Measurements from ENCODE around the gene MYMX.

Gene MYMX

DNA sequence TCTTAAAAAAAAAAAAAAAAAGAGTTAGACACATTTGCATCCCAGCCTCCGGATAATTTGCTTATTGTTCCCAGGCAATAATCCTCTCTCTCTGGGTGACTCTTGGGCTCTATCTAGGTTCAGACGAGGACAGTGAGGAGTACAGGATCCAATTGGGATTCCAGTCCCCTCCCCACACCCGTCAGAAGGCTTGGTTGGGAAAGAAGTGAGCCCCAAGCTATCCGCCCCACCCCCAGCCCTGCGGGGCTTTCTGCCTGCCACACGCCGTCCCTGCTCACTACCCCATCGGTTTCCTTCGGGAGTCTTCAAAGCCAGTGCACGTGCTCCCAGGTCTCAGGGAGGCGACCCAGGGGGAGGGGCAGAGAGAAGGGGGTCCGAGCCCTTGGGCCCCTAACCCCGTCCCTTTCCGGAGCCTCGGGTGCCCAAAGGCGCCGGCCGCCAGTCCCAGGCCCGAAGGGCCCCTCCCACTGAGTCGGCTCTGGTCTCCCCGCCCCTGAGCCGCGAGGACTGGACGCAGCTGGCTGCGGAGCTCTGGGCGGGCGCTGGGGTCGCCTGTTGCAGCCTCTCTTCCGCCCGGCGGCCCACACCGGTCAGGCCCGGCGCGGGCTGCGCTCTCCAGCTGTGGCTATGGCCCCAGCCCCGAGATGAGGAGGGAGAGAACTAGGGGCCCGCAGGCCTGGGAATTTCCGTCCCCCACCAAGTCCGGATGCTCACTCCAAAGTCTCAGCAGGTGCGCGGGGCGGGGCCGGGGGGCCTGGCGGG is 2.5 kb downstream of the MYMX start:
- DNase-seq (ENCODE audit: extremely low read depth in 1 of 2, low read depth in 1 of 2), result no peak

DNA sequence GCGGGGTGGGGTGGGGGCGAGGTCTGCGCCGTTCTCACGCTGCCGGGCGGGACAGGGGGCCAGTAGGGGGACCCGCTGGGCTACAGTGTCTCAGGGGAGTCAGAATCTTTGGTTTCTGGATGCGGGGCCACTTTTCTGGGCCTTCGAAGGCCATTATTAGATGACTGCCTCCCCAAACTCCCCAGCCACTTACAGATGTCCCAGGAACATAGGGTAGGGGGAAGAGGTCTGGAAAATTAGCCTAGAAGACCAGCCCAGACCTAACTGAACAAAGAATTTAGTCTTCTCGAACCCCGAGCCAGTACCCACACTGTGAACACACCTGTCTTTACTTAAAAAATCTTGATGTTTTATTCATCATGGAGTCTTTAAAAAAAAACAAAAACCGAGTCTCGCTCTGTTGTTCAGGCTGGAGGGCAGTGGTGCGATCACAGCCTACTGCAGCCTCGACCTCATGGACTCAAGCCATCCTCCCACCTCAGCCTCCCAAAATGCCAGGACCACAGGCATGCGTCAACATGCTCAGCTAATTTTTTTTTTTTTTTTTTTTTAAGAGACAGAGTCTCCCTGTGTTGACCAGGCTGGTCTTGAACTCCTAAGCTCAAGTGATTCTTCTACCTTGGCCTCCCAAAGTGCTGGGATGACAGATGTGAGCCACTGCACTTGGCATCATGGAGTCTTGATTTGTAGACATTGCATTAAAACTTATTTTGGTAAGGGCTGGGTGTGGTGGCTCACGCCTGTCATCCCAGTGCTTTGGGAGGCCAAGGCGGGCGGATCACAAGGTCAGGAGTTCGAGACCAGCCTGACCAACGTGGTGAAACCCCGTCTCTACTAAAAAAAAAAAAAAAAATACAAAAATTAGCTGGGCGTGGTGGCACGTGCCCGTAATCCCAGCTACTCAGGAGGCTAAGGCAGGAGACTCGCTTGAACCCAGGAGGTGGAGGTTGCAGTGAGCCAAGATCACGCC is 3.4 kb downstream of the MYMX start:
- no peak for DNase-seq (ENCODE audit: extremely low read depth in 1 of 2, low read depth in 1 of 2)

DNA sequence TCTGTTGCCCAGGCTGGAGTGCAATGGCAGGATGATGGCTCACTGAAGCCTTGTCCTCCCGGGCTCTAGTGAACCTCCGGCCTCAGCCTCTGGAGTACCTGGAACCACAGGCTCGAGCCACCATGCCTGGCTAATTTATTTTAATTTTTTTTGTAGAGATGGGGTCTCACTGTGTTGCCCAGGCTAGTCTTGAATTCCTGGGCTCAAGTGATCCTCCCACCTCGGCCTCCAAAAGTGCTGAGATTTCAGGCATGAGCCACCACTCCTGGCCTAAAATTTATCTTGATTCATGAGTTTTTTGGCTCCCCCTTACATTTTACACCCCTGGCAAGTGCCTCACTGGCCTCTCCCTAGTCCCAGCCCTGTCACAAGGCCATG is 4.2 kb downstream of the MYMX start:
- no peak for DNase-seq (ENCODE audit: extremely low read depth in 1 of 2, low read depth in 1 of 2)

DNA sequence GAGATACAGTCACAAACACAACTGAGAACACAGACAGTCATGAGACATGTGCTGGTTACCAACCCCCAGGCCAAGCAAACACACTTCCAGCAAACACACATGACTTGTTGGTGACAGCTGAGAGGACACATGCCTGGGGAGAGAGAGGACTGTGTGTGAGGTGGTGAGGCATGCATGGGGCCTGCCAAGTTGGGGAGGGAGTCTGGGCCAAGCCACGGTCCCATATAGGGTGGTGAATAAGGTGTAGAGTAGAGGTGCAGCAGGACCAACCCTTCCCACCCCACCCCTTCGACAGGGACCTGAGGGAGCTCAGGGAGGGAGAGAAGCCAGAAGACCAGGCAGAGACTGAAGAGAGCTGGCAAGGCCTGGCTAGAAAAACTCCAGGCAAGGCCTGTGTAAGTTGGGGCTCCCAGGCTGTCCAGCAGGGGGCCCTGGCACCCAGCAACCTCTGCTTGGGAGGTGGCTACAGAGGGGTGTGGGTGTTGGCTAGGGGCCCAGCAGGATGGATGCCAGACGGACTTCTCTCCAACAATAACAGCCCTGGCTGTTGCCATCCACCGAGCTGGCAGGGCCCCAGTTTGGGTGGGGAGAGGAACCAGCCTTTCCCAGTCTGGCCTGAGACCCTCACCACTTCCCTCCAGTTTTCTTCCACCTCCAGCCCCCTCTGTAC is 4.7 kb downstream of the MYMX start:
- peak in 1 of 2 donors; percentile 50 for DNase-seq (ENCODE audit: extremely low read depth in 1 of 2, low read depth in 1 of 2)

DNA sequence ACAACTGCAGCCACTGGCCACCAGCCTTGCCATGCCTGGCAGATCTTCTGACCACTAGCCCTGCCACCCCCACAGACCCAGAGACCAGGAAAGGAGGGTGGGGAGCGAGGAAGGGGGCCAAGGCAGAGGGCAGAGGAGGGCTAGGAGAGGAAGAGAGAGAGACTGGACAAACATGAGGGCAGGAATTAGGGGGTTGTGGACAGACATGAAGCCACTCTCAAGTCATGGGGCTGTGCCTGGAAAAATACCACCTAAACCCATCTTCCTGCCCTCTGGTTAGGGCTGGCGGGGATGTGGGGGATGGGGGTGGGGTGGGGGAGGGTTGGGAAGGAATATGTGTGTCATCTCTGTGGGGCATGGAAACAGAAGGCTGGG is 5.2 kb downstream of the MYMX start:
- DNase-seq (ENCODE audit: extremely low read depth in 1 of 2, low read depth in 1 of 2), result no peak

DNA sequence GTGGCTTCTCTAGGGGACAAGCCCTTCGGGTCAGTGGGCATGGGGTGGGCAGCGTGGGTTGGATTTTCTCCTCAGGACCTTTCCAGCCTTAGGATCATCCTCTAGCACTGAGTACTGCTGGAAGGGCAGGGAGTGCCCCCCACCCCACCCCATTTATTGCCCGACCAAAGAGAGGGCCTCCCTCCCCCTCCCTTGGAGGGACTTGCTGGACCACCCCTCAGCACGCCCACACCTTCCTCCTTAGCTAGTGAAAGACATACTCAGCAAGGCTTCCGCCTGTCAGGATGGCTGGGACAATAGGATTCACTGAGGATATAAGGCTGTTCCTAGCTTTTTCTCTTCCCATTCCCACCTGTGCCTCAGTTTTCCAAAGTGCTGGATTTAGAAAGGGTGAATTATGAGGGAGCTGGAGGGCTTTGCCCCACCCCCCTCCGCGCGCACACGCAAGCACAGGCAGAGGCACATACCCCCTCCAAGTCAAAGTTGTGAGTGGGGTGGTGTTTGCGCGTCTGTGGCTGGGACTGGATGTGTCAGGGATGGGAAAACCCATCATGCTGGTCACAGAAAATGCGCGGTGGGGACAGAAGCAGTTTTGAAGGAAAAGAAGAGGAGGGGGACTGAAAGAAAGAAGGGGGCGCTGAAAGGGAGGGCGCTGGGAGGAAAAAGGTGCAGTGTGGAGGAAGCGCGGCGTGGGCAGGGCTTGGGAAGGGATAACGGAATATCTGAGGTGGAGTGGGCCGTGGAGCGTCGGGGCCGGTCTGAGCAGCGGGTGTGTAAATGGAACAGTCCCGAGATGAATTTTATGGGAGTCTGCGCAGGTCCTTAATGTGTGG is 6.0 kb downstream of the MYMX start:
- no peak for DNase-seq (ENCODE audit: extremely low read depth in 1 of 2, low read depth in 1 of 2)

DNA sequence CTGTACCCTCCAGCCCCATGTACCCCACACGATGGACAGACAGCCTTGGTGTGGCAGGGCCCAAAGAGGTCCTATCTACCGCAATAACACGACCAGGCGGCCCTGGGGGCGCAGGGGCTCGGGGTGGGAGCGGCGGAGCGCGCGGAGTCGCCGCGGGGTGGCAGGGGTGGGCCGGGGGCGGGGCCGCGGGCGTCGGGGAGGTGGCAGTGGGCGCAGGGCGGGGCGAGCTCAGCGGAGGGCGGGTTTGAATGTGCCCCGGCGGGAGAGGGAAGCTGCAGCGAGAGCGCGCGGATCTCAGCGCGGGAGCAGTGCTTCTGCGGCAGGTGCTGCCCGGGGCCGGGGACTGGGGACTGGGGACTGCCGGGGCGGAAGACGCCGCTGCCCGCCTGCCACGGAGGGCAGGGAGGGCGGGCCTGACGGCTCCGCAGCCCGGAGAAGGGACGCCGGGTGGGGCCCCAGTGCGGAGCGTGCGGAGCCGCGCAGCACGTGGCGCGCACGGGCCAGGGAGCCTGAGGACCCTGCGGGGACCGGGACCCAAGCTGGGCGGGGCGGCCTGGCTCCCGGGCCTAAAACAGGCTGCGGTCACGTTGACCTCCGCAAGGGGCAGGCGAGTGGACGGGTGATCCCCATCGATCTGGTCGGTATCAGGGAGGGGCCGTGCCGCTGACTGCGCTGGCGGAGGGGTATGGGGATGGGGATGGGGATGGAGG is 6.7 kb downstream of the MYMX start, which contains the start of gene SLC29A1:
Gene SLC29A1, plus strand, starts transcription at position 277 of the 710 bp plus-strand sequence. CDS start 3,719 bp downstream, outside the sequence.
- DNase-seq (ENCODE audit: extremely low read depth in 1 of 2, low read depth in 1 of 2), result peak; percentile 65 to 75

DNA sequence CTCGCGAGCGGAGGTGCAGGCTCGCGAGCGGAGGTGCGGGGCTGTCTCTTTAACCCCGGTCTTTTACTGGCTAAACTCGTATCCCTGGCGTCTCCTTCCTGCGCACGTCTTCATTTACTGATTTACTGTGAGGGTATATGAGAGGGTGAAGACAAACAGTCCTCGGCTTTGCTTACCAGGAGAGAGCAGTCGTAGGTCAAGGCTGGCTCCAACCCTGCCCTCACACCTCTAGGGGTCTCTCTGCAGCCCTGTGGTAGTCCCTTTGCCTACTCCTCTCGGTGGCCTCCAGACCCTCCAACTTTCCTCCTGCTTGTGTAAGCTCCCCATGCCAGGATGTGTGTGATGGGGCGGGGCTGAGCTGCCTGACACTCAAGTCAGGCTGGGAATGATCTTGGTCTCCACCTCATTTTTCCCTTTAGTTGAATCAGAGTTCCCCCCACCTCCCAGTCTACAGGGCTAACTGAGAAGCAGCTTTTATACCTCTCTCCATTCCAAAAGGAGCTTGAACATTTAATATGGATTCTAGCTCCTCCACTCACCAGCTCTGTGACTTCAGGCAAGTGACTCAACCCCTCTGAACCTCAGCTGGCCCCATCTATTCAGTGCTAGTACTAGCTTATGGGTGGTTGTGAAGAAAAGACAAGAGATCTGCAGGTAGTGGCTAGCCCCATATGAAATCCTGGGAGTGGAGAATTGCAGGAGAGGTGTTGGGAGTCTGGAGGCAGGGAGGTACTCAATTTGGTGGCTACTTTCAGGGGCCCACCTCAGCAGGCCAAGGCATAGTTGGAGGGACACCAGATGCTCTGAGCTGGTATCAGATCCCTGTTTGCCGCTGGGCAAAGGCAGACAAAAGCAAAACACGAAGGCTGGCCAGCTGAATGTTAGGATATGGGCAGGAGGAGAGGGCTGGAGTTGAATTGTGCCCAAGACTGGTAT is 7.6 kb downstream of the MYMX start:
- DNase-seq (ENCODE audit: extremely low read depth in 1 of 2, low read depth in 1 of 2), result no peak

DNA sequence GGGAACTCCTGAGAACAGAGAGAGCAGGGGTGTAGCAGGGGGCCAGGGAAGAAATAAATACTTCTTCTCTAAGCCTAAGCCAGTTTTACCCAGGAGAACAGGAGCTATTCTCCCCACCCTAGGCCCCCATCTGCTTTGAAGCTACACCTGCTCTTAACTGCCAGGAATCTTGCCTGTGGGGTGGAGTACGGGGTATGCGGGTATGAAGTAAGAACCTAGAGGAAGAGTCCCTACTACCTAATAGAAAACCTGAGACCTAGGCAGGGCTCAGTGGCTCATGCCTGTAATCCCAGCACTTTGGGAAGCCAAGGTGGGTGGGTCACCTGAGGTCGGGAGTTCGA is 8.2 kb downstream of the MYMX start:
- DNase-seq (ENCODE audit: extremely low read depth in 1 of 2, low read depth in 1 of 2), result no peak

DNA sequence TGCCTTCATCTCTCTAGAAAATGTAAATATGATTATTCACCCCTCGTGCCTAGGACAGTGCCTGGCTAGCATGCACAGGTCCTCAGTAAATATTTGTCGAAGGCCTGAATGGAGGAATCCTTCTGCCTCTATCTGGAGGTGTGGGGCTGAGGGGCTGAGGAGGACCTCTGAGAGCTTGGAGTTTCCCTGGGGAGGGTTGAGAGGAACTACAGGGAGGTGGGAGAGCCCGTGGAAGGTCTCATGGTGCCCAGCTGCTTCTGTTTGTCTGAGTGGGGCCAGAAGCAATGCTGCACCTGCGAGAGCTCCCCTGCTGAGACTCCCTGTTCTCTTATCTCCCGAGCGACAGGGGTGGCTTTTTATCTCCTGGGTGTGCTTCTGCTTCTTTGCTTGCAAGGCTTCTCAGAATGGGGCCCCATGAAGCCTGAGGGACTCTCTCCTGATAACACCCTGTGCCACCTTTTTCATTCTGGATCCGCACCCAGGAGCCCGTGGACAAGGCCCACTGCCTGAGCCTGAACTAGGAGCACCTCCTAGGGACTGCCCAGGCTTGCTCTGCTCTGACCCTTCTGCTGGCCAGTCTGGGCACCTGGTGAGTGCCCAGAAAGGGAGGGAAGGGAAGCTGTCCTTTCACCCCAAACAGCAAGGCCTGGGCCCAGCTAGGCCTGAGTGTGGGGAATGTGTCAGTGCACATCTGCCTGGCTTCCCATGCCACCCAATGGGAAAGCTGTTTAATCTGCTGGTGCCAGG is 9.0 kb downstream of the MYMX start:
- no peak for DNase-seq (ENCODE audit: extremely low read depth in 1 of 2, low read depth in 1 of 2)

DNA sequence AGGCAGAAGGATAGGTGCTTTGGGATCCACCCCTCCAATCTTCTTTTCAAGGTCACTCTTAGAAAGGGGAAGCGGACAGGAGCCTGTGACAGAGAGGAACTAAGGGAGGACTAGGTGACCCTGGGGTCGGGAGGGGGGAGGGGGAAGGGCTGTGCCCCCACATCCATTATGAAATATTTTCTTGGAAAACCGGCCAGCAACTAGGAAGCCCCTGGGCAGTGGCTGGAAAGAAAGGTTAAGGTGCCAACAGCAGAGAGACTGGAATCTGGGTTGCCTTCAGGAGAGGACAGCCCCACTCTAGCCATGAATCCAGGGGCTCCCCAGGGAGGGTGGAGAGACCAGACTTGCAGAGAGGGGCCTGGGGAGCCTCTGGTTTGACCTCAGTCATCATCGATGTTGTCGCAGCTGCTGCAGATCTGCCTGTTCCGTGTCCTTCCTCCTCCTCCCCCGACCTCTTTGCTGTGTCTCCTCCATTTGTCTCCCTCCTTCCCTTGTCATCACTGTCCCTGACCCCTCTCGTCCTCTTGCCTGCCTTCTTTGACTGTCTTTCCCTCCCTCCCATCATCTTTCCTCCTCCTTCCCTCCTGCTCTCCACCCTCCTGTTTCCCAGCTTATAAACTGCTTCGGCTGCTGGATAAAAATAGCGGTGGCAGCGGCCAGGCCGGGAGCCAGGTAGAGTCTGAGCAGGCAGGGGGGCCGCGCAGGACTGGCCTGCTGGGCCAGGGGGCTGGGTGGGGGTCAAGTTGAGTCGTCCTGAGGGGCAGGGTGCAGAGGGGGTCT is 9.8 kb downstream of the MYMX start:
- no peak for DNase-seq (ENCODE audit: extremely low read depth in 1 of 2, low read depth in 1 of 2)

DNA sequence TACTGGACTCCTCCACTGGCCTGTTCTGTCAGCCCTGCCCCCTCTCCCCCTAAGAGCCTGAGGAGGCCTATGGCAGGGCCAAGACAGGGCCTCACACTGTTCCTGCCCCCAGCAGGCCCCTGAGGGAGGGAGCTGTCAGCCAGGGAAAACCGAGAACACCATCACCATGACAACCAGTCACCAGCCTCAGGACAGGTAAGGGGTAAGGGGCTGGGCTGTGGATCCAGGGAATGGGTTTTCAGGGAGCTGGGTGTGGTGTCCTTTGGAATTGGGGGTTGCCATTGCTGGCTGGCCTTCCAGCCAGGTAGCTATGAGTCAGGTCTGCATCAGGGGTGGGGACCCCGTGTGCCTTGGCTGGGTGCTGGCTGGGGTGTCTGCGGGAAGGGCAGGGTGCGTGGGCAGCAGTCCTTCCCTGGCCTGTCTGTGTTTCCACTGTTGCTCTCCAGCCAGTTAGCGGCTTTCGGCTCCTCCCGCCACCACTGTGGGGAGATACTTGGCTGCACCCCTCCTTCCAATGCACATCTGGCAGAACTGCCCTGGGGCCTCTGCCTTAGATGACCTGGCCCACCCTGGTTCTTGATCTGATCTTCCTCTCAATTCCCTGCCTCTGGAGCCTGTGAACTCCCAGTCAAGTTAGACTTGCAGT is 10.5 kb downstream of the MYMX start:
- DNase-seq (ENCODE audit: extremely low read depth in 1 of 2, low read depth in 1 of 2), result no peak

DNA sequence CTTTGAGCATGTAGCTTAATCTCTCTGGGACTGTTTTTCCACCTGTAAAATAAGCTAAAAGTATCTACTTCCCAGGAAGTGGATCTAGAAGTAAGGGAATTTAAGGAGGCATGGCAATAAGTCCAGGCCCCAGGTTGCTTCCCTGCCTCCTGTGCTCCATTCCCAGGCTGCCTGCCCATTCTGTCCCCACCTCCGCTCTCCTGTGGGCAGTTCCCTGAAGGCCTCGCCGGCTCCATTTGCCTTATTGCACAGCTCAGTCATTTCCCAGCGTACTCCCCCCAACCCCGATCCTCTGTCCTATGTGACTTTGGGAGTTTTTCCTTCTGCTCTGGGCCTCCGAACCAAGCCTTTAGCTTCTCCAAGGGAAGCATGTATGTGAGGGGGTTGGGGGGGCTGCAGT is 11.3 kb downstream of the MYMX start:
- DNase-seq (ENCODE audit: extremely low read depth in 1 of 2, low read depth in 1 of 2), result no peak

DNA sequence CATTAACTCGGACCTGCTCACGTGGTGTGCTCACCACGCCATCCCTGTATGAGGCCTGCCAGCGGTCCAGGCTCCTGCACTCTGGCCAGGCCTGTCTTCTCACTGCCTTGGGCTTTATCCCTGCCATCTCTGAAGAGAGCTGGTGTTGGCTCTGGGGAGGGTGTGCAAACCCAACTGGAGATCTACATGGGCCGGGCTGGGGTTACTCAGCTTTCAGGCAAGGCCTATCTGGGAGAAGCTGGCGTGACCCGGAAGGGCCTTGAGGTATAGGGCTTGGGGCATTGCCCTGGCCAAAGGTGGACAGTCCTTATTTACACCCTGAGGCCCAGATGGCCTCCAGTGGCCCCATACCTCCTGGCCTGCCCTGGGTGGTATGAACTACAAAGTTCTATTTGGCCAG is 11.7 kb downstream of the MYMX start:
- DNase-seq (ENCODE audit: extremely low read depth in 1 of 2, low read depth in 1 of 2), result no peak

DNA sequence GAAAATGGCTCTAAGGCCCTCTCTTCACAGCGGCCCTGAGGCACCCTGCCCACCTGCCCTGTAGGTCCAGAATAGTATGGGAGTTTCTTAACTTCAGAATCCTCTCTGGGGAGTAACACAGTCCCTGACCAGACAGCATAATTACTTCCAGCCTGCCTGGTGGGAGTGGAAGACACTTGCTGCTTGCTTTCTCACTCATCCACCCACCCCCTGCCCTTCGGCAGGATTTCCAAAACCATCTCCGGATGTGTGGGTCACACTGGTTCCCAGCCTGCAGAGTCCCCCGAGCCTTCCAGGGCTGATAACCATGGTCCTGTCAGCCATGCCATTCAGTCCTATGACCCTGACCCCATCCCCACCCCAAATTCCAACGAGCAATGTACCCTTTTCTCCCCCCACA is 12.1 kb downstream of the MYMX start:
- no peak for DNase-seq (ENCODE audit: extremely low read depth in 1 of 2, low read depth in 1 of 2)

DNA sequence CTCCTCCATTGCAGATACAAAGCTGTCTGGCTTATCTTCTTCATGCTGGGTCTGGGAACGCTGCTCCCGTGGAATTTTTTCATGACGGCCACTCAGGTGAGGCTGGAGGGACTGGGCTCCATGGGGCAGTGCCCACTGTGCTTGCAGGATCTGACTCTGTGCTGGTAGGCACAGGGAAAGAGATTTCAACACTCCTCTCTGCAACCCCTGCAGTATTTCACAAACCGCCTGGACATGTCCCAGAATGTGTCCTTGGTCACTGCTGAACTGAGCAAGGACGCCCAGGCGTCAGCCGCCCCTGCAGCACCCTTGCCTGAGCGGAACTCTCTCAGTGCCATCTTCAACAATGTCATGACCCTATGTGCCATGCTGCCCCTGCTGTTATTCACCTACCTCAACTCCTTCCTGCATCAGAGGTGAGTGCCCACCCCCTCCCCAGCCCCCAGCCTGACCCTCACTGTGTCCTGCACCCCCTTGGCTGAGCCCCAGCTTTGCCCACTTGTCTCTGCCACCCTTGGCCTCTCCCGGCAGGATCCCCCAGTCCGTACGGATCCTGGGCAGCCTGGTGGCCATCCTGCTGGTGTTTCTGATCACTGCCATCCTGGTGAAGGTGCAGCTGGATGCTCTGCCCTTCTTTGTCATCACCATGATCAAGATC is 12.8 kb downstream of the MYMX start:
- DNase-seq (ENCODE audit: extremely low read depth in 1 of 2, low read depth in 1 of 2), result no peak
